Stimulated activated CD4-positive, alpha-beta T cell treated with anti-CD3 and anti-CD28 coated beads, Interleukin-1b, Interleukin-23, amount 100 ng/mL, for 4 hours (primary cell): ENCODE data around the gene AQP2.

Experiments
- DNase-seq, 2 donors: peaks; one replicate each; pipeline ENCODE4 v3.0.0-alpha.2; 2020; ENCODE audit warnings: low read depth in 2 of 2

AQP2 gene

GRCh38 chr12:49950273-49951251, at the start of gene AQP2:
Gene AQP2, plus strand, starts transcription at chr12:49950737. Its CDS starts 94 bp downstream, at chr12:49950831.
- DNase-seq: no peak

- DNase-seq: no peak
These were observed 49.5 kb upstream of the AQP2 start for GRCh38 chr12:49901026-49901425.

GRCh38 chr12:49901986-49902385, 48.6 kb upstream of the AQP2 start:
- no peak for DNase-seq

- DNase-seq: no peak
These were observed 47.9 kb upstream of the AQP2 start for GRCh38 chr12:49902399-49903350.

GRCh38 chr12:49903351-49903699, 47.2 kb upstream of the AQP2 start:
- no peak for DNase-seq

GRCh38 chr12:49903700-49904423, 46.7 kb upstream of the AQP2 start, which contains the start of gene FAIM2:
Gene FAIM2, minus strand, starts transcription at chr12:49903900. Its CDS starts 108 bp downstream, at chr12:49903792.
- DNase-seq: peak; percentile 30 to 34

- DNase-seq: no peak
These were observed 45.9 kb upstream of the AQP2 start for GRCh38 chr12:49904601-49905000.

- no peak for DNase-seq
These were observed 44.7 kb upstream of the AQP2 start for GRCh38 chr12:49905718-49906314.

- no peak for DNase-seq
These were observed 43.2 kb upstream of the AQP2 start for GRCh38 chr12:49907352-49907751.

- DNase-seq: no peak
These were observed 41.2 kb upstream of the AQP2 start for GRCh38 chr12:49909356-49909755.

GRCh38 chr12:49909826-49910225, 40.7 kb upstream of the AQP2 start:
- DNase-seq: peak in 1 of 2 donors; percentile 14

- DNase-seq: no peak
These were observed 40.0 kb upstream of the AQP2 start for GRCh38 chr12:49910331-49911212.

- no peak for DNase-seq
These were observed 39.3 kb upstream of the AQP2 start for GRCh38 chr12:49911213-49911605.

GRCh38 chr12:49912345-49913255, 37.9 kb upstream of the AQP2 start:
- no peak for DNase-seq

GRCh38 chr12:49916129-49916919, 34.2 kb upstream of the AQP2 start:
- DNase-seq: no peak

GRCh38 chr12:49917166-49917787, 33.3 kb upstream of the AQP2 start:
- no peak for DNase-seq

GRCh38 chr12:49917788-49918173, 32.8 kb upstream of the AQP2 start:
- DNase-seq: no peak
